GM19468 (cell line): Measurements from ENCODE around the gene ASPN.

Source experiments
- ATAC-seq: cut with Tn5 transposase; IDR thresholded peaks from one replicate; pipeline ENCODE4 v1.9.1; 2021; ENCODE audit warnings: mild to moderate bottlenecking, moderate library complexity, moderate number of reproducible peaks; ENCODE audit not compliant: unreplicated experiment; ENCODE audit errors: extremely low read depth

Gene ASPN

GRCh38 chr9:92478783-92479182 lies 3.5 kb downstream of the ASPN start:
- ATAC-seq = no peak

GRCh38 chr9:92476962-92477361 lies 5.3 kb downstream of the ASPN start:
- ATAC-seq = no peak

DNA sequence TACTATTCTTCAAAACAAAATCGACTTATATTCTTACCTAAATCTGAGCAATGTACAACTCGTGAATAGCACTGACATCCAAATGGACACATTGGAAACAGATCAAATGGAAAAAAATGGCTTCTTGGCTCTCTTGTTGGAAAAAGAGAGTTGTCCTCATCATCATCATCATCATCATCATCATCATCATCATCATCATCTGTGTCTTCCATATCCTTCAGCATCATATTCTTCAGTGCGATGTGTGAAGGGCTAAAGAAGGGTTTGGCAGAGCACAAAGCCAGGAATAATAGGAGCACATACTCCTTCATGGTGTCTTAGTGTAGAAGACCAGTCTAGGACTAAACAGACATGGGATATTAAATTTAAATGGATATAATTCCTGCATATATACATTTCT lies 7.7 kb downstream of the ASPN start:
- no peak for ATAC-seq

- ATAC-seq = no peak
Observed at GRCh38 chr9:92468206-92468605, 14.1 kb downstream of the ASPN start.

DNA sequence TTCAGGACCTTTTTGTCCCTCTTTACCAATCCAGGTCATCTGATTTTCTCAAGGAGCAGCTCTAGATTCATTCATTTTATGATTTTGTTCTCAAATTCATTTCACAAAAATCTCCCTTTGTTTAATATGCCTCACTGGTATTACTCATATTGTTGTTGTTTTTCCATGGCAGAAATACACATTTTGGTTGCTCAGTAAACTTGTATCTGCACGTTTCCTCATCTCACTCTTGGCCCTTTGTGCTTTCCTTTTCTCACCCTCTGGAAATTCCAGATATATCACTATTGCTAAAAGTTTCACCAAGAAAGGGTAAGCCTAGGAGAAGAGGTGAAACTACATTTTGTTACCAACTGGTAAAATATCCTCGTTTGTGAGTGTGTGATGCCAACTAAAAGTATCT lies 14.8 kb downstream of the ASPN start:
- ATAC-seq = no peak

- no peak for ATAC-seq
Observed at GRCh38 chr9:92467041-92467440, 15.3 kb downstream of the ASPN start.

GRCh38 chr9:92463984-92464383 lies 18.3 kb downstream of the ASPN start:
- ATAC-seq = no peak

DNA sequence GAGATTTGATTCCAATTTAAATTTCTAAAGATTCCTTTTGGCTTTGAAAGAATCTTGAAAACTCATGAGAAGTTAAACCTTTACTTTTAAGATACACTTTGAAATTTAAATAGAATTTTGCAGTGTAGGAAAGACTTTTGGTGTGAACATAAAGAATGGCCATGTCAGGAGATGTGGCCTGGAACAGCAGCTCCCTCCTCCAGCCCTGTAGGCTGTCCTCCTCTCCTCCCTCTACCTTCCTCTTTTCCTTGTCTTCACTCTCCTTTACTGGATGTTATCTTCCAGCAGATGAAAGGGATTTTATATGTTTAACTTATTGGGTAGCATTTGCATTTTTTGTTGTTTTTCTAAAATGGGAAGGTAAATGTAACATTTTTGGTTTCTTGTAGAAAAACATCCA lies 18.9 kb downstream of the ASPN start:
- no peak for ATAC-seq

GRCh38 chr9:92457576-92457975 lies 24.7 kb downstream of the ASPN start:
- no peak for ATAC-seq

DNA sequence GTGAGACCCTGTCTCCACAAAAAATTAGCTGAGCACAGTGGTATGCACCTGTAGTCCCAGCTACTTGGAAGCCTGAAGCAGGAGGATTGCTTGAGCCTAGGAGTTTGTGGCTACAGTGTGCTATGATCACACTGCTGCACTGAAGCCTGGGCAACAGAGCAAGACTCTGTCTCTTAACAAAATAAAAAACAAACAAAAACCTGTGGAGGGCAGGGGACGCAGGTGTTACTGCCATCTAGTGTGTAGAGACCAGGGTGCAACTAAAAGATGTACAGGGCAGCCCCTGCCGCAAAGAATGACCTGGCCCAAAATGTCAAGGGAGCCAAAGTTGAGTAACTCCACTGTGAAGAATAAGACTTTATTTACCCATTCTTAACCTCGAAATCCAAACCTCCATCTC lies 27.1 kb downstream of the ASPN start:
- ATAC-seq = no peak

DNA sequence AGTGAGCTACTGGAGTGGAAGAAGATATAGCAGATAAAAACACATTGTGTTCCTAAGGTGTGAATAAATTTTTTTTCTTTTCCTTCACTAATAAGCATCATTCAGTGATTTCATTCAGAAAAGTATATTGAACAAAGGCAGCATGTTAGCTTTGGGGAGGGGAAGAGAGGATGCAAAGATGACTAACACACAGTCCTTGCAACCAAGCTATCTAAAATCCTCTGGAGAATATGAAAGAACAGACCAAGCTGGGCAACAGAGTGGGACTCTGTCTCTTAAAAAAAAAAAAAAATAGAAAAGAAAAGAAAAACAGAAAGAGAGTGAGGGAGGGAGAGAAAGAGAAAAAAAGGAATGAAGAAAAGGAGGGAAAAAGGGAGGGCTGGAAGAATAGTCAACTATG lies 35.8 kb downstream of the ASPN start:
- ATAC-seq = no peak

- no peak for ATAC-seq
Observed at GRCh38 chr9:92444841-92445240, 37.5 kb downstream of the ASPN start.

GRCh38 chr9:92440751-92441046 lies 41.6 kb downstream of the ASPN start:
- ATAC-seq = no peak

GRCh38 chr9:92439921-92440750 lies 42.2 kb downstream of the ASPN start:
- no peak for ATAC-seq

DNA sequence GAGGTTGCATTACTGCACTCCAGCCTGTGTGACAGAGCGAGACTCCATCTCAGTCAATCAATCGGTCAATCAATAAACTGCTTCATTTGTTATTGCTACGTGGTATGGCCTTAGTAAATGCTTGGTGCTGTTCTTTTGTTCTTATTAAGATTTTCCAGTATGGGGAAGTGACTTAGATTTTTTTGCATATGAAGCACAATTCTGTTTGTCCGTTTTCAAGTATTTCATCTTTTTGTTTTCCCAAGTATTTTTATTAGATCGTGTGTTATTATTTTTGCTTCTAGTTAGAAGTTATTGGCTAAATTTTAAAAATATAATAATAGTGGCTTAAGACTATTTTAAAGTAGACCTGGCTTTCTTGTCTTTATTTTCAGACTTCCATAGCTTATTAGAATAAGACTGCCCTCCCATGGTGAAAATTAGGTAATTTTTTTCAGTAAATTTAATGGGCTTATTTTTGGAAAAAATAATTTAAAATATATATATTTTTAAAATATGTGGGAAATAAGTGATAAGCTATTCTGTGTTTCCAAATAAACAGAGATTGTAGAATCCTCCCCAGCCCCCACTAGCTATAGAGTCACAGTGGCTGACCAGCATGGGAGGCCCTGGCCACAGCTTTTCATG lies 43.3 kb downstream of the ASPN start:
- no peak for ATAC-seq

GRCh38 chr9:92435263-92435662 lies 47.0 kb downstream of the ASPN start:
- ATAC-seq = no peak

GRCh38 chr9:92432972-92433548 lies 49.2 kb downstream of the ASPN start:
- no peak for ATAC-seq

- ATAC-seq = no peak
Observed at GRCh38 chr9:92432350-92432749, 50.0 kb downstream of the ASPN start.

- ATAC-seq = no peak
Observed at GRCh38 chr9:92429836-92430235, 52.5 kb downstream of the ASPN start.

- no peak for ATAC-seq
Observed at GRCh38 chr9:92426501-92427145, 55.7 kb downstream of the ASPN start.

DNA sequence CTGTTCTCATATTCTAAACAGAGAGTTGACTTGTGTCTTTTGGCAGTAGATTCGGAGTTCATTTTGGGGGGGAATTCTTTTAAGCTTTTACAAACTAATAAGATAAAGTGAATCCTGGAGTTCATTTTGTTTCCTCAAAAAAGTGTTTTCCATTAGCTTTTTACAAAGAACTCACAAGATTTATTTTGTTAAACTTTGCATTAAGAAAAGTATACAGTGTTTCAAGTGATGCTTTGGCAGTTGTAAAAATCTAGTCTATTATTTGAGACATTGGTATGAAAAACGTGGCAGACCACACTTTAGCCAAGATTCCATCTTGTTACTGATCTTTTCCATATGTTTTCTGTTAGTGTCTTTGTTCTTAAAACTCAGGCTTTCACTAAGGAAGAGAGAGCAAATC lies 56.8 kb downstream of the ASPN start:
- no peak for ATAC-seq
